Activated T-helper 1 cell treated with Interleukin-2 at 50 U/mL for 16 hours (primary cell): ENCODE results near the gene RALGAPB.

Experiments
- DNase-seq: peaks from one replicate; pipeline ENCODE4 v3.0.0-alpha.2; 2020; ENCODE audit warnings: low read depth

The RALGAPB gene

DNA sequence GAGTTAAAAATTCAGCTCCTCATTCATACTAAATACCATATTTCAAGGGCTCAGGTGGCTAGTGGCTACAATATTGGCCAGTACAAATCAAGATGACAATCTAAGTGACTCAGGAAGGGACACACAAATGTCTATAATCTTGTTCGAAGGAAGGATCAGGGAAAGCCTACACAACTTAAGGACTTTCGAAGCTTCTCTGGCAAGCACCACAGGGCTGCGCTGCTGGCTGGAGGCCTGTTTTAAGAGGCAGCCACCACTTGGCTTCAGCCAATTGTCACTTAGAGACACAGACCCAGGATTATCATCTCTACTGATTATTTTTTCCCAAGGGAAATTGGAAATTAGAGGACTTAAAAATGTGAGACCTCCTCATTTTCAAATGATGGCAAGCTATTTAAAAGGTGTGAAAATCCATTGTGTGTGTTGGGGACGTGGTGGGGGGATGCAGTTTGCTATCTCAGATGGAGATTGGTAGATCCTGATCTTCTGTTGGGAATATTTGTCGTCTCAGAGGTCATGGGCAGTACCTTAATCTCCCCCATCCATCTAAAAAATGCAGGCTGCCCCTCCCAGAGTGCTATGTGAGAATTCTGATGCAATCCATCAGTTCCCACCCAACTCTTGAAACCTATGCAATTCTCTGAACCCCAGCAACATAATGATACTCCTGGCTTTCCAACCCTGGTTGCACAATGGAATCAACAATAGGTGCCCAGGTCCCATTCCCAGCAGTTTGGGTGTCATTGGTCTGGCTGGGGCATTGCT lies 140.3 kb downstream of the RALGAPB start:
- no peak for DNase-seq

DNA sequence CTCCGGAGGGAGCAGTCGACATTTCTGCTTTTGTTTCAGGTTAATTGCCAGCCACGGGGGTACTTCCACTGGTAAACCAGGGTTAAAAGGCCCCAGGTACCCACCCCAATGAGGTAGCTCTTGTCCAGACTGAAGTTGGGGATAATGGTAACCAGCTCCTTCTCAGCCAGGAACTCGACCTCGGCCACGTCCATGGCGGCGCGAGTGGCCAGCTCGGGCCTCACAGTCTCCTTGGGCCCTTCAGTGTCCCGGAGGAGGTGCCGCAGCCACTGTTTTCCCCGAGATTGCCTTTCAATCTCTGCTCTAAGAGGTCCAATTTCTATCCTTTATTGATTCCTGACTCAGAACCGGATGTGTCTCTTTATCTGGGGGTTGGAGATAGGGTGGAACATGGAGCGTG lies 142.6 kb downstream of the RALGAPB start:
- DNase-seq, result no peak

DNA sequence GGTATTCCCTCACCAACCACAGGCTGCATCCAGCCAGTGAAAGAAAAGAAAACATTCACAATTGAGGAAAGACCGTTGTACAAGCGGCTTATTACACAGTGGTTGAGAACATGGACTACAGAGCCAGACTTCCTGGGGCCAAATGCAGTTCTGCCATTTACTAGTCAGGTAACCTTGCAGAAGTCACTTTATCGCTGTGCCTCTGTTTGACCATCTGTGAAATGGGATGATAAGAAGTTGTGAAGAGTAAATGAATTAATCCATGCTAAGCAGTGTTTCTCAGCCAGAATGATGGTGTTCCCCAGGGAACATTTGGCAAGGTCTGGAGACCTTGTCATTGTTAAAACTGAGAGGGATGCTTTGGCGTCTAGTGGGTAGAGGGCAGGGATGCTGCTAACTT lies 143.8 kb downstream of the RALGAPB start:
- DNase-seq, result no peak

DNA sequence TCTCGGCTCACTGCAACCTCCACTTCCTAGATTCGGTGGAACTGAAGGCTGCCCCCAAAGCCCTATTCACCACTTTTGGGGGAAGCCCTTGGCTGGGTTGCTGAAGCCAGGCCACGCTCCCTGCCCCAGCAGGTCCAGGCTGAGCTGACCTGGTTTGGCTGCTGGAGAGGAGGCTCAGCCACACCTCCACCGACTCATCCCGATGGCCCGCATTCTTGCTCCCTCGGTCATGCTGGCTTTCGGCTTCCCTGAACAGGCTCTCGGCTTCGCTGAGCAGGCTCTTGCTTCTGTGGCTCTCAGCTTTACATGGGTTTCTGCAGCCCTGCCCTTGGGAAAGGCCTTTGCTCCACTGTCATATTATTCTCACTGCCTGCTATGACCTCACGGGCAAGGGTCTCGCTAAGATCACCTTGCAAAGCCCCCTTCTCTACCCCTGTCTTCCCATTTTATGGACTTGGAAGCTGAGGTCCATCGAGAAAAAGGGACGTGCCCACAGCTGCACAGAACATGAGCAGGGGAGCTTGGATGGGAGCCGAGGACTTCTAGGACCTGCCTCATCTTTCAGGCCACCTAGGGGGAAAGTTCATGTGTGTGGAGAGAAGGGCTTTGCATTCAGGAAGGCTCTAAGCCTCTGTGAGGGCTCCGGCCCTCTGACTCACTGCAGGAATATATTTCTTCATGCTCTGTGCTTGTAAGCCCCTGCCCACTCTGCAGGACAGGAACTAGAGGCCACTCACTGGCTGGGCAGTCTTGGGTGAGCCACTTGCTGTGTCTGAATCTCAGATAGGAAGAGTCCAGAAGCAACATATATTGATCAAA lies 144.6 kb downstream of the RALGAPB start:
- no peak for DNase-seq

DNA sequence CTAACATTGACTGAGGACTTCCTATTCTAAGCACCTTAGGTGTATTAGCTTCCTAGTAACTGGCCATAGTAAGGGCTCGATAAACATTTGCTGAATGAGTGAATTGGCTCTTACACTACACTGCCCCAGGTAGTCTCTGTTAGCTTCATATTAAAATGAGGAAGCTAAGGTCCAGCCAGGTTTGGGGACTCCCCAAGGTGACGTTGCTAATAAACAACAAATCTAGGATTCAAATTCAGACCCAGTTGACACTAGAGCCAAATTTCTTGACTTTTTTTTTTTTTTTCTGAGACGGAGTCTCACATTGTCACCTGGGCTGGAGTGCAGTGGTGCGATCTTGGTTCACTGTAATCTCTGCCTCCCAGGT lies 145.2 kb downstream of the RALGAPB start:
- DNase-seq, result no peak

DNA sequence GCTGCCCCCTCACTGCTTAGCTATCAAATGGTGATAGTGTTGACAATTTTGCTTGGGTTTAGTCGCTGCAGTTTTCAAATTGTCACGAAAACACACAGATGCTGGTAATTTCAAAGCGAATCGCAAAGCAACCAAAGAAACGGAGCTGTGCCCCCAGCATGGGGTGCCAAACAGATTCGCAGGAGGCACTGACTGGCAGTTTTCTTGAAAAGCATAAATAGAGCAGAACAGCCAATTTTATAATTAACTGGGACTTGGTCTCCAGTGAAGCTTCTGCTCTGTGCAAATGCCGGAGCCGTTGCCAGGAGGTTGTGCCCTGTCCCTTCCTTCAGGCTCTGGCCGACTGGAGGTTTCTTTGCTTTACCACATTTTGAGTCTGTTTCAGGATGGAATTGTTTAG lies 147.8 kb downstream of the RALGAPB start:
- no peak for DNase-seq

DNA sequence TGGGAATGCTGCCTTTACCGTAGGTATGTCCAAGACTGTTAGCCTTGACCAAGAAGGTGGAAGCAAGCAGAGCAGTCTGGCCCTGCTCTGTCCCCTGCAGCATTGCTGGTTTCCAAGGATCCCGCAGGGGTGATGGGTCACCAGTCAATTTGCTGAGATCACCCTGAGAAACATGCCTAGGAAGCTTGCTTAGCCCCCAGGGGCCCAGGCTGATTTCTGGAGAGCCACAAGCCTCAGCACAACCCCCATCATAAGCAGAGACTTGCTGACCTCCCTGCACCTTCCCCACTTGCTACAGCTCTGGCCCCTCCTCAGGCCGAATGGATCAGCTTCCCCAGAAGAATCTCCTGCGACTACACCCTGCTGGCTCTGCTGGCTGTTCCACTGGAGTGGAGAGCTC lies 150.4 kb downstream of the RALGAPB start:
- no peak for DNase-seq

DNA sequence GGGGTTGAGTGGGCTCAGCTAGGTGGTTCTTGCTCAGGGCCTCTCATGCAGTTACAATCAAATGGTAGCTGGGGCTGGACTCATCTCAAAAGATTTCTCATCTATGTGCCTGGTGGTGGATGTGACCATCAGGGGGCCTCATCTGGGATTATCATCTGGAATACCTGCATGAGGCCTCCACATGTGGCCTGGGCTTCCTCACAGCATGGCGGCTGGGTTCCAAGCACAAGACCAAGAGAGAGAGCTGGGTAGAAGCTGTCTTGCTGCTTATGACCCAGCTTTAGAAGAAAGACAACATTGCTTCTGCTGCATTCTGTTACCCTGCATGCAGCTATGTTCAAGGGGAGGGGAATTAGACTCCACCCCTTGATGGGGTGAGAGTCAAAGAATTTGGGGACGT lies 151.4 kb downstream of the RALGAPB start:
- no peak for DNase-seq

DNA sequence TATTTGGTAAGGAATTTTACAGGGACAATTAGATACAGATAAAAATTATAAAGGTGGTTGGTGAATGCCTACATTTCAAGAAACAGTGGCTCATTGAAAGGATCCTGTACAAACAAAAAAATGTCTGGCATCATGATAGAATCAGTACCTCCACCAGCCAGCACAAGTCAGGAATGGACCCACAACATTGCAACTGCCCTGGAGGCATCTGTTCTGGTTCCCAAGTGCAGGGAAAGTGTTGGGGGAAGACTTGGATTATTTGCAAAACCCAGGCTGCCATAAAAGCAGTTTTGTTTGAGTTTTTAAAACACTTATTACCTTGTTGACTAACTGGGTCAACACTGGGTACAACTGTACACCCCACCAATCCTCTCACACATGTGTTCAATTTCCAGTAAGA lies 153.3 kb downstream of the RALGAPB start:
- no peak for DNase-seq

DNA sequence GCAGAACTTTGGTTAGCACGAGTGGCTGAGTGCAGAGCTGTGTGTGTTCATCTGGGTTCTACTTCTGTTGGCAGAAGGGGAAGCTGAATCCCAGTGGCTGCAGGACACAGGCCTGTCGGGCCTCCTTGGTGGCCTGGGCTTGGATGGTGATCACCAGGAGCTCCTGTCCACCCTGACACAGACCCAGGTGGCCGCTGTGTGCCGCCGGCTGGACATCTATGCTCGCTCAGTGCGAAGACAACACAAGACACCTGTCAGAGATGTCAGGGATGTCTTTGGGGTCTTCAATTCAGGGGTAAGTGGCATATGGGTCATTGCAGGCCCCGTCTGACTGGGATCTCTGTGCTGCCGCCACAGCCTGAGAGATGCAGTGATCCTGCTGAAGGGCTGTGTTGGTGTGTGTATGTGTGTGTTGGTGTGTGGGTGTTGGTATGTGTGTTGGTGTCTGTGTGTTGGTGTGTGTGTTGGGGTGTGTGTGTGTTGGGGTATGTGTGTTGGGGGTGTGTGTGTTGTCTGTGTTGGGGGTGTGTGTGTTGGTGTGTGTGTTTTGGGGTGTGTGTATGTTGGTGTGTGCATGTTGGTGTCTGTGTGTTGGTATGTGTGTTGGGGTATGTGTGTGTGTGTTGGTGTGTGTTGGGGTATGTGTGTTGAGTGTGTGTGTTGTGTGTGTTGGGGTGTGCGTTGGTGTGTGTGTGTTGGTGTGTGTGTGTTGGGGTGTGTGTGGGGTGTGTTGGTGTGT lies 154.4 kb downstream of the RALGAPB start:
- no peak for DNase-seq
